BJ (cell line): ENCODE data around the gene LAMA1. TPM values are rescaled to one million over a fixed set of nuclear protein-coding genes. Genes with fewer than 3 reads are reported as not detected.

ENCODE experiments used
- CTCF ChIA-PET: fragments of 350-600 bp; formaldehyde crosslinking; extraction: SDS; loops from one replicate; lab custom pipeline; 2021; ENCODE audit warnings: antibody characterized with exemption, inconsistent platforms; lab: Yijun Ruan, JAX
- POLR2A ChIA-PET: fragments of 300-600 bp; sonication (Branson Sonifier 250); formaldehyde crosslinking; extraction: SDS; loops from one replicate; lab custom pipeline; 2021; ENCODE audit warnings: antibody characterized with exemption; lab: Charles Lee
- DNase-seq: peaks from one replicate; pipeline ENCODE4 v3.0.0-alpha.2; 2011; ENCODE audit warnings: low read depth
- H3K27me3 ChIP-seq: 2 replicates; pipeline ENCODE4 v1.6.0; 2011; ENCODE audit warnings: low read length; ENCODE audit not compliant: control insufficient read depth, insufficient read depth
- H3K36me3 ChIP-seq: 2 replicates; pipeline ENCODE4 v1.5.1; 2011; ENCODE audit warnings: low read length; ENCODE audit not compliant: control insufficient read depth, insufficient read depth
- H3K4me3 ChIP-seq: 2 replicates; pipeline ENCODE4 v1.5.1; 2011; ENCODE audit warnings: low read depth, mild to moderate bottlenecking, control low read depth, low read length
- polyA plus RNA-seq: library from polyadenylated mRNA; depleted of rRNA; stranded (reverse); fragments of >200 nt; gene quantifications from 2 replicates; pipeline ENCODE4 v1.2.3, GENCODE V29; 2011
- TF ChIP-seq, protein P1 (sequence below): IDR thresholded peaks from 2 replicates; pipeline ENCODE4 v1.5.1; 2011; ENCODE audit warnings: low read depth, mild to moderate bottlenecking, control low read depth, inconsistent platforms, low read length, moderate library complexity; ENCODE audit not compliant: insufficient read depth

The LAMA1 gene
- polyA plus RNA-seq, 1 experiment = 3.4 TPM

DNA sequence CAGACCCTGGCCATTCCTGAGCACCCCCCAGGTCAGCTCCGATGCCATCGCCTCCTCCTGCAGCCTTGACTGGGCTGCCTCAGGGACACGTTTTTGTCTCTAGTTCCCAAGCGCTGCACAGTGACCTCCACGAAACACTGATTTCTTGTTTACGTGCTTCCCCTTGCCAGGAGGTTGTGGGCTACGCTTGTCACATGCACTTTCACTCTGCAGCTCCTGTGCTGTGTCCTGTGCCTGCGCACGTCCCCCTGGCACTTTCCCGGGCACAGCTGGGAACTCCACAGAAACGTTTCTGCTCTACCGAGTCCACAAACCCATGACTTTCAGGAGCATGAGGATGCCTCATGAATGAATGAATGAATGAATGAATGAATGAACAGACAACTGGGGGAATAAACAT, 160.6 kb downstream of the LAMA1 start:
- no peak overlapping the region for H3K4me3 ChIP-seq
- no peaks in the 10 kb centered on the region for H3K27me3 ChIP-seq
- CTCF ChIA-PET = interaction anchor here (0.8 to 1.1 kb wide), 2 partner anchors 17 to 220 kb away, joined by 3 read pairs; no protein-coding TSS in a partner anchor
- POLR2A ChIA-PET = no interaction called here
- DNase-seq = no peak
- no peaks in the 10 kb centered on the region for H3K36me3 ChIP-seq
- TF ChIP-seq, protein P1, sequence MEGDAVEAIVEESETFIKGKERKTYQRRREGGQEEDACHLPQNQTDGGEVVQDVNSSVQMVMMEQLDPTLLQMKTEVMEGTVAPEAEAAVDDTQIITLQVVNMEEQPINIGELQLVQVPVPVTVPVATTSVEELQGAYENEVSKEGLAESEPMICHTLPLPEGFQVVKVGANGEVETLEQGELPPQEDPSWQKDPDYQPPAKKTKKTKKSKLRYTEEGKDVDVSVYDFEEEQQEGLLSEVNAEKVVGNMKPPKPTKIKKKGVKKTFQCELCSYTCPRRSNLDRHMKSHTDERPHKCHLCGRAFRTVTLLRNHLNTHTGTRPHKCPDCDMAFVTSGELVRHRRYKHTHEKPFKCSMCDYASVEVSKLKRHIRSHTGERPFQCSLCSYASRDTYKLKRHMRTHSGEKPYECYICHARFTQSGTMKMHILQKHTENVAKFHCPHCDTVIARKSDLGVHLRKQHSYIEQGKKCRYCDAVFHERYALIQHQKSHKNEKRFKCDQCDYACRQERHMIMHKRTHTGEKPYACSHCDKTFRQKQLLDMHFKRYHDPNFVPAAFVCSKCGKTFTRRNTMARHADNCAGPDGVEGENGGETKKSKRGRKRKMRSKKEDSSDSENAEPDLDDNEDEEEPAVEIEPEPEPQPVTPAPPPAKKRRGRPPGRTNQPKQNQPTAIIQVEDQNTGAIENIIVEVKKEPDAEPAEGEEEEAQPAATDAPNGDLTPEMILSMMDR = no peak

GRCh38 chr18:6956495-6956894, 161.1 kb downstream of the LAMA1 start:
- CTCF ChIA-PET = interaction anchor here (0.8 kb wide), 1 partner anchor 221 kb away, joined by 3 read pairs; no protein-coding TSS in a partner anchor

DNA sequence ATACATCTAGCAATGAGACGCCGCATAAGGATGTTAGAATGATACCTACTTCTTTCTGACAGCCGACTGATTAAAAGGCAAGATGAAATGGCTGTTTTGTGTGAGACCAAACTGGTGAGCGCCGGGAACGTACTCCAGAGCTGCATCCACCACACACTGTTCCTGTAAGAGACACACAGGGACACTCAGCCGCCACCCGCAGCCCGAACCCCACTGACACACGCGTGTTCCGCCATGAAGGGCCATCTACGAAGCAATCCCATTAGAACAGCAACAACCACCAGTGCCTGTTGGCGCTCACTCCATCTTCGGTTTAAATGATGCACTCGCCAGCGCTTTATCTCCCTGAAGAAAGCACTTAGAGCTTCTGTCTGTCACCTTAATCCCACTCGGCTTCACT, 162.3 kb downstream of the LAMA1 start:
- no peaks in the 10 kb centered on the region for H3K36me3 ChIP-seq
- POLR2A ChIA-PET = no interaction called here
- no peak overlapping the region for H3K4me3 ChIP-seq
- CTCF ChIA-PET = interaction anchor here (1.8 kb wide), 1 partner anchor 35 kb away, joined by 6 read pairs; no protein-coding TSS in a partner anchor
- no peak for DNase-seq
- H3K27me3 ChIP-seq = no peaks in the 10 kb centered on the region
- TF ChIP-seq, protein P1 = no peak

More at GRCh38 chr18:6956495-6956894, 161.1 kb downstream of the LAMA1 start:
- POLR2A ChIA-PET = no interaction called here
- Histone ChIP-seq H3K36me3 (no peaks in the 10 kb centered on the region), H3K4me3 (no peak overlapping the region), H3K27me3 (no peaks in the 10 kb centered on the region)
- DNase-seq = no peak
- TF ChIP-seq, protein P1 = no peak

- Histone ChIP-seq H3K36me3 (no peaks in the 10 kb centered on the region), H3K4me3 (no peak overlapping the region), H3K27me3 (no peaks in the 10 kb centered on the region)
- DNase-seq = no peak
- ChIA-PET POLR2A (no interaction called here), CTCF (interaction anchor here (0.9 to 1.8 kb wide), 2 partner anchors 11 to 34 kb away, joined by 4 to 6 read pairs; no protein-coding TSS in a partner anchor)
- TF ChIP-seq, protein P1 = no peak
Measured at GRCh38 chr18:6954501-6954900, 163.1 kb downstream of the LAMA1 start.

DNA sequence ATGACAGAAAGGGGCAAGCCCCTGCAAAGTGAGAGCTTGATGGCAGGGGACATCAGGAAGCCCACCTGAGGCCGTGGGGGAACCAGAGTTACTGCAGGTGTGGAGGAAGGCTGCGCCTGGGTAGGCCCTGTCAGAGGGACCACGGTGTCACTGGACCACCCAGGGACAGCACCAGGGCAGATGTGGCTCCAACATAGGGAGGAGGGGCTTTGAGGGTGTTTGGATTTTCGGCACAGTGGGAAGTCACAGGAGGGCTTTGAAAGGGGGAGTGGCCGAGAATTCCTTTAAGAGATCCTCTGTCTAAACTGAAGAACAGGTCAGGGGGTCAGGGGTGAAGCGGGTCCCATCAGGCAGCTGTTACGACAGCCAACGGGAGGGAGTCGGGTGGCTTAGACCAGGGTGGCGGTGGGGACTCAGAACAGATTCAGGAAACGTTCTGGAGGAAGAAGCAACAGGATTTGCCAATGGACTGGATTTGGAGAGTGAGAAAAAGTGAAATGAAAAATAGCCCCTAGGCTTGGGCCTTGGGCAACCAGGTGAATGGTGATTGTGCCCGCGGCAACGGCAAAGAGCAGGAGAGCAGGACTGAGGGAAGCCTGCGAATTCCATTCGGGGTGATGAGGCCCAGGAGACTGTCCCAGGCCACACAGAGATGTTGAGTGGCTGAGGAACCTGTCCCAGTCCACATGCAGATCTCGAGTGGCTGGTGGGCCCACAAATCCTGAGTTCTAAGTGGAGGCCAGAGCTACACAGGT, 166.1 kb downstream of the LAMA1 start:
- Histone ChIP-seq H3K36me3 (no peaks in the 10 kb centered on the region), H3K4me3 (no peak overlapping the region), H3K27me3 (no peaks in the 10 kb centered on the region)
- ChIA-PET POLR2A (interaction anchor here (0.6 kb wide), 1 partner anchor 211 kb away, joined by 13 read pairs; no protein-coding TSS in a partner anchor), CTCF (interaction anchor here (0.6 kb wide), 1 partner anchor 72 kb away, joined by 3 read pairs; no protein-coding TSS in a partner anchor)
- no peak for DNase-seq
- TF ChIP-seq, protein P1 = no peak
